ENCODE results near the gene GRIP2. TPM values are rescaled to one million over a fixed set of nuclear protein-coding genes. Genes with fewer than 3 reads are reported as not detected.

GRIP2 gene
- total RNA-seq, 2 donors from 2014 or later, result 0.10 TPM; not detected in 1

DNA sequence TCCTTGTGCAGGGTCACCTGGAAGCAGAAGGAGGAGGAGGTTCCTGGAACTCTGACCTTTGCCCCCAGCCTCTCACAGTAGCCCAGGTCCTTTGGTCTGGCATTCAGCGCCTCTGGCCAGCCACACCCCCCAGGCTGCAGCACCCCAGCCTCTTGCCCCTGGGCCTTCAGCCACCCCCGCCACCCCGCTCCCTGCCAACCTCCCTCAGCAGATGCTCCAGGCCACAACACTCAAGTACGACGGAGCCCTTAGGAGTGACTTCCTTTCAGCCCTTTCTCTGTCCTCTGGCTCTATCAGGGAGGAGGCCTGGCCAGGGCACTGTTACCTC, 45.2 kb downstream of the GRIP2 start:
- H3K4me1 Mint-ChIP-seq, result peaks cover 7% of the 10 kb centered on the region
- no peak overlapping the region for H3K4me3 Mint-ChIP-seq
- no peak overlapping the region for H3K27ac Mint-ChIP-seq
- peaks cover 2% of the 10 kb centered on the region for H3K36me3 Mint-ChIP-seq (ENCODE audit: low read depth)
- no peak for DNase-seq
- no peak for ATAC-seq
- H3K9me3 ChIP-seq (ENCODE audit: control insufficient read depth, low read length, poor library complexity, severe bottlenecking), result no peaks in the 10 kb centered on the region
- H3K27me3 Mint-ChIP-seq, result peaks cover 8% of the 10 kb centered on the region

- peaks cover 8% of the 10 kb centered on the region for H3K27me3 Mint-ChIP-seq
These were observed 45.7 kb downstream of the GRIP2 start for GRCh38 chr3:14494279-14494972.

DNA sequence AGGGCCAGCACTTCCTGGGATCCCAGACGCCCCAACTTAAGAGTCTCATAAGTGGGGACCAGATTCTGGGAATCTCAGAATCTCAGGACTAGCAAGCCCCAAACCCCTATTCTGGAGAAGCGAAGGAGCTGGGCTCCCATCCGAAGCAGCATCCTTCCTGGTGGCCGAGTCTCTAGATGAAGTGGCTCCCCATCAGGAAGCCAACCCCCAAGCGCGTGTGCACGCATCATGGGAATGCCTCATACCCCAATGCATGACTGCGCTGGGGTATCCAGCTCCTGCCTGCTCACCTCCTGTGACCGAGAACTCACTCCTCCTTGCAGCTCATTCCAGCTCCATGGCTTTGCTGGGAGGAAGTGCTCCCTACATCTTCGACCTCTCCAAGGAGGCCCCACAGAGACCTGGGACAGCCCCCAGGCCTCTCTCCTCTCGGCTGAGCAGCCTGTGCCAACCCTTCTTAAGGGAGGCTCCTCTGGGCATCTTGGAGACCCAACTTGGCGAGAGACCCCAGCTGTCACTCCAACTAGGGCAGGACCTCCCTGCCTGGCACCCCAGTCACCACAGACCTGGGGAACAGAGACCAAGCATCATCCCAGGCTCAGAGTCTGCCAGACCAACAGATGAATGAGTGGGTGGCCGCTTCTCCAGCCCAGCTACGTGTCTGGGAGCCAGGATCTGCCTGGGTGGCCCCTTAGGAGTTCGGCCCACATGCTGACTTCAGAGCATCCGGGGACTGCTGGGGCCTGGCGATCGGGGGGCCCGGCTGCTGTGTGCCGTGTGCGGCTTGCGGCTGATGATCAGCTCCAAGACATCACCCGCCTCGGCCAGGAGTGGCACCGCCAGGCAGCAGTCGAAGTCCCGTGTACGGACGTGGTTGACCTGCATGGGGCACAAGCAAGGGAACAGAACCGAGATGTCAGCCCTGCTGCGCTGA, 46.9 kb downstream of the GRIP2 start:
- DNase-seq (no peak), ATAC-seq (no peak)
- no peaks in the 10 kb centered on the region for H3K9me3 ChIP-seq (ENCODE audit: control insufficient read depth, low read length, poor library complexity, severe bottlenecking)
- Mint-ChIP-seq H3K27me3 (peaks cover 8% of the 10 kb centered on the region), H3K4me1 (peaks cover 7% of the 10 kb centered on the region), H3K36me3 (ENCODE audit: low read depth) (peaks cover 2% of the 10 kb centered on the region), H3K4me3 (no peak overlapping the region), H3K27ac (no peak overlapping the region)

More at GRCh38 chr3:14494279-14494972, 45.7 kb downstream of the GRIP2 start:
- no peaks in the 10 kb centered on the region for H3K9me3 ChIP-seq (ENCODE audit: control insufficient read depth, low read length, poor library complexity, severe bottlenecking)
- ATAC-seq, result no peak
- DNase-seq, result no peak
- Mint-ChIP-seq H3K4me3 (no peak overlapping the region), H3K27ac (no peak overlapping the region), H3K36me3 (ENCODE audit: low read depth) (peaks cover 2% of the 10 kb centered on the region), H3K4me1 (peaks cover 7% of the 10 kb centered on the region)

- Mint-ChIP-seq H3K4me1 (peaks cover 7% of the 10 kb centered on the region), H3K27ac (peak overlapping the region; percentile 65), H3K27me3 (no peaks in the 10 kb centered on the region), H3K36me3 (ENCODE audit: low read depth) (peaks cover 5% of the 10 kb centered on the region), H3K4me3 (no peak overlapping the region)
- no peak for DNase-seq
- H3K9me3 ChIP-seq (ENCODE audit: control insufficient read depth, low read length, poor library complexity, severe bottlenecking), result no peaks in the 10 kb centered on the region
- ATAC-seq, result no peak
These were observed 48.5 kb downstream of the GRIP2 start for GRCh38 chr3:14491396-14492190.

DNA sequence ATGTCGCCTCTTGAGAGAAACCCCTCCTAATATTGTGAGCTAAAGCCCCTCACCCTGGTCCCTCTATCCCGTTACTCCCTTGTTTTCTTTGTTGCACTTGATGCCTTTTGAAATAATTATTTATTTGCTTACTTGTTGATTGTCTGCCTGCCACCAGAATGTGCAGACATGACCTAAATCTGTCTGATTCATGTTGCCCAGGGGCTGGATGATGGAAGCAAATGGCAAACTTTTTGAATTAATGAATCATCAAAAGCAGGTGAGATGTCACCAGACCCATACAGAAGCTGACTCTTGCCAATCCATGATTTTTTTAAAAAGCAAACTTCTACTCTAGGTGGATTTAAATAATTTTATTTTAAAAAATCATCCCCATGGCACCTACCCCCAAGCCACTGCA, 49.3 kb downstream of the GRIP2 start:
- DNase-seq (no peak), ATAC-seq (no peak)
- no peaks in the 10 kb centered on the region for H3K9me3 ChIP-seq (ENCODE audit: control insufficient read depth, low read length, poor library complexity, severe bottlenecking)
- no peak overlapping the region for H3K4me3 Mint-ChIP-seq
- H3K4me1 Mint-ChIP-seq, result peaks cover 7% of the 10 kb centered on the region
- H3K27me3 Mint-ChIP-seq, result no peaks in the 10 kb centered on the region
- peaks cover 5% of the 10 kb centered on the region for H3K36me3 Mint-ChIP-seq (ENCODE audit: low read depth)
- peak overlapping the region; percentile 65 for H3K27ac Mint-ChIP-seq

- Mint-ChIP-seq H3K27me3 (no peaks in the 10 kb centered on the region), H3K36me3 (ENCODE audit: low read depth) (peaks cover 7% of the 10 kb centered on the region), H3K4me3 (peak overlapping the region; percentile 47), H3K27ac (peak overlapping the region; percentile 65), H3K4me1 (peaks cover 7% of the 10 kb centered on the region)
- H3K9me3 ChIP-seq (ENCODE audit: control insufficient read depth, low read length, poor library complexity, severe bottlenecking), result no peaks in the 10 kb centered on the region
- ATAC-seq, result no peak
- no peak for DNase-seq
These were observed 49.9 kb downstream of the GRIP2 start for GRCh38 chr3:14490255-14490654.

DNA sequence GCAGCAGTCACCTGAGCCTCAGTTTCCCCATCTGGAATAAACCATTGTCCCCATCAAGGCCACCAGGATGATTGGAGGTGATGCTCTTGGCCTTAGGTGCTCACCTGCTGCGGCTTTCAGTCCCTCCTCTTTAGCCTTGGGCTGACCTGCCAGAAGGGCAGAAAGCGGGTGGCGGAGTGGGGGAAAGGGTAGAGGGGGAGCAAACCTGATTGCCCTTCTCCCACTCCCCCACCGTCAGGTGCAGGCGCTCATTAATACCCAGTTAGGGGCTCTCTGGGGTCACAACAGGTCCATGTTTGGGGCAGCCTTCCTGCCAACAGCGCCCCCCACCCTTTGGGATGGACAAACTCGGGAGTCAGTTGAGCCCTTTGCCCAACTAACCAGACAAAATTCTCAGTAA, 50.5 kb downstream of the GRIP2 start:
- H3K36me3 Mint-ChIP-seq (ENCODE audit: low read depth), result peaks cover 8% of the 10 kb centered on the region
- H3K27me3 Mint-ChIP-seq, result no peaks in the 10 kb centered on the region
- H3K27ac Mint-ChIP-seq, result no peak overlapping the region
- DNase-seq (no peak), ATAC-seq (no peak)
- no peak overlapping the region for H3K4me3 Mint-ChIP-seq
- H3K4me1 Mint-ChIP-seq, result peaks cover 7% of the 10 kb centered on the region
- no peaks in the 10 kb centered on the region for H3K9me3 ChIP-seq (ENCODE audit: control insufficient read depth, low read length, poor library complexity, severe bottlenecking)

- DNase-seq (no peak), ATAC-seq (no peak)
- Mint-ChIP-seq H3K4me3 (no peak overlapping the region), H3K4me1 (peaks cover 7% of the 10 kb centered on the region), H3K27ac (no peak overlapping the region), H3K27me3 (no peaks in the 10 kb centered on the region), H3K36me3 (ENCODE audit: low read depth) (peaks cover 11% of the 10 kb centered on the region)
- H3K9me3 ChIP-seq (ENCODE audit: control insufficient read depth, low read length, poor library complexity, severe bottlenecking), result no peaks in the 10 kb centered on the region
These were observed 51.7 kb downstream of the GRIP2 start for GRCh38 chr3:14488286-14489041.

DNA sequence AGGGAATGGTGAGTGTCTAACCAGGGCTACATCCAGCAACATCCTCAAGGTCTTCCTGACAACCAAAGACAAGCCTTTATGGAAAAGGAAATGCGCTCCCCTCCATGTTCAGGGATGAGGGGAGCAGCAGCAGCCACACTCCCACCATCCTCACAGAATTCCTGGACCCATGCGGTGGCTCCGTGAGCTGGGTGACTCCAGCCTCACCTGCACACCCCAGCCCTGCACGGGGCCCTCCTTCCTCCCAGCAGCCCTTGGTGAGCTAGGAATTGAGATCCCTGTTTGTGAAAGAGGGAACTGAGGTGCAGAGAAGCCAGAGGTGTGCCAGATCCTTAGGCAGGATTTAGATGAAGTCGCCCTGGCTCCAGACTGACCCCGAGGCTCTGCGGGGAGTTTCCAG, 52.3 kb downstream of the GRIP2 start:
- no peaks in the 10 kb centered on the region for H3K9me3 ChIP-seq (ENCODE audit: control insufficient read depth, low read length, poor library complexity, severe bottlenecking)
- peaks cover 10% of the 10 kb centered on the region for H3K4me1 Mint-ChIP-seq
- DNase-seq (no peak), ATAC-seq (no peak)
- H3K4me3 Mint-ChIP-seq, result no peak overlapping the region
- no peak overlapping the region for H3K27ac Mint-ChIP-seq
- H3K36me3 Mint-ChIP-seq (ENCODE audit: low read depth), result peaks cover 11% of the 10 kb centered on the region
- H3K27me3 Mint-ChIP-seq, result no peaks in the 10 kb centered on the region

GRCh38 chr3:14487086-14487485, 53.1 kb downstream of the GRIP2 start:
- no peaks in the 10 kb centered on the region for H3K27me3 Mint-ChIP-seq
- no peak for ATAC-seq
- peaks cover 11% of the 10 kb centered on the region for H3K36me3 Mint-ChIP-seq (ENCODE audit: low read depth)

DNA sequence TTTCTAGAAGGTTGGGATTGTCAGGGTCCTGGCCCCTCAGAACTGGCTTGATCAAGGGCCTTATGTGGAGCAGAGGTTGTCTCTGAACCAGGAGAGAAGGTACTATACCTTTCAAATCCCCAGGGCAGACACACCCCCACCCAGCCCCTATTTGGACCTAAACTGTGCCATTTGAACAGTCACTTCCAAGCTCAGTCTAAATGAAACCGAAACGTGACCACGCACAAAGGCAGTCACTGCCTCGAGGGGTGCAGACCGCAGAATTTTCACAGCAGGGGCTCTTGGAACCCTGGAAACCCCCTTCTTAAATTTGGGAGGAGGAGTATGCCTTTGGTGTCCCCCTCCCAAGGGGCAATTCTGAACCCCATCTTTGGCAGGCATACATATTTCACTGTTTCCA, 53.7 kb downstream of the GRIP2 start:
- Mint-ChIP-seq H3K27ac (peak overlapping the region; percentile 62), H3K27me3 (no peaks in the 10 kb centered on the region), H3K36me3 (ENCODE audit: low read depth) (peaks cover 14% of the 10 kb centered on the region), H3K4me3 (no peak overlapping the region), H3K4me1 (peaks cover 10% of the 10 kb centered on the region)
- ATAC-seq (no peak), DNase-seq (no peak)
- H3K9me3 ChIP-seq (ENCODE audit: control insufficient read depth, low read length, poor library complexity, severe bottlenecking), result no peaks in the 10 kb centered on the region

More at GRCh38 chr3:14487086-14487485, 53.1 kb downstream of the GRIP2 start:
- Mint-ChIP-seq H3K4me1 (peaks cover 10% of the 10 kb centered on the region), H3K4me3 (no peak overlapping the region), H3K27ac (peak overlapping the region; percentile 62)
- H3K9me3 ChIP-seq (ENCODE audit: control insufficient read depth, low read length, poor library complexity, severe bottlenecking), result no peaks in the 10 kb centered on the region
- no peak for DNase-seq

- ATAC-seq (no peak), DNase-seq (no peak)
- H3K9me3 ChIP-seq (ENCODE audit: control insufficient read depth, low read length, poor library complexity, severe bottlenecking), result no peaks in the 10 kb centered on the region
- Mint-ChIP-seq H3K36me3 (ENCODE audit: low read depth) (peaks cover 15% of the 10 kb centered on the region), H3K4me3 (no peak overlapping the region), H3K27ac (no peak overlapping the region), H3K27me3 (no peaks in the 10 kb centered on the region), H3K4me1 (peaks cover 11% of the 10 kb centered on the region)
These were observed 54.2 kb downstream of the GRIP2 start for GRCh38 chr3:14485981-14486380.

Data from T-helper 17 cell (primary cell).